ENCODE results near the gene DBP.

Gene DBP

DNA sequence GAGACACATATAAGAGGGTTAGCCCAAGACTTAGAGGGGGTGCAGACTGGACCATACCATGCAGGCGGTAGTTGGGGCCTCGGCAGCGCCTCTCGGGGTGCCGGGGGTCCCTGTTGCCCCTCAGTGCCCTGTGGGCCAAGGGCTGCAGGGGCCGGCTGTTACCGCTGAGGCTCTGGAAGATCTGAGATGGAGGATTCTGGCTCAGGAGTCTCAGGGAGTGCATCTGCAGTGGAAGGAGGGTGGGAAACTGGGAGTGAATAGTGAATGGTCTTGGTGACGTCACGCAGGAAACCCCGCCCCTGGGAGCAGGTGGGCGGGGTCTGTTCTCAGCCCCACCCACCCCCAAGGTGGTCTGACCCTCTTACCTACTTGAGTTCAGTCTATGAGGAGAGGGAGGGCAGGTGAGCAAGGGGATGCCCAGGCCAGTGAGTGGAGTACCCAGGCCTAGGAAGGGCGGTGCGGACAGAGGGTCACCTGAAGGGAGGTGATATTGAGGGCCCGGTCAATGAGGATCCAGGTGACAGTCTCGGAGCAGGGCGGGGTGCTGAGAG, 1.7 kb upstream of the DBP start:
- no peaks in the 10 kb centered on the region for H3K9me2 ChIP-seq (ENCODE audit: low read depth, low read length)
- no peaks in the 10 kb centered on the region for H3K9me3 ChIP-seq (ENCODE audit: low read length)
- no peaks in the 10 kb centered on the region for H3K79me2 ChIP-seq (ENCODE audit: insufficient read depth, low read length)
- peak overlapping the region; percentile 63 for H3K4me3 ChIP-seq (ENCODE audit: low read depth, low read length, poor library complexity, severe bottlenecking)
- H3K27me3 ChIP-seq (ENCODE audit: insufficient read depth, low read length) = no peaks in the 10 kb centered on the region
- H3K36me3 ChIP-seq (ENCODE audit: insufficient read depth, low read length) = no peaks in the 10 kb centered on the region
- peak overlapping the region; percentile 96 for H3K27ac ChIP-seq (ENCODE audit: low read depth, low read length, poor library complexity, severe bottlenecking)
- peak overlapping the region; percentile 73; the same call in 1 of the 2 replicates for H3K9ac ChIP-seq (ENCODE audit: low read length)
- no peak for TF ChIP-seq EZH2 (IDR thresholded peaks at IDR 0.05; ENCODE audit: borderline replicate concordance, low read length)
- TF ChIP-seq, protein P1, sequence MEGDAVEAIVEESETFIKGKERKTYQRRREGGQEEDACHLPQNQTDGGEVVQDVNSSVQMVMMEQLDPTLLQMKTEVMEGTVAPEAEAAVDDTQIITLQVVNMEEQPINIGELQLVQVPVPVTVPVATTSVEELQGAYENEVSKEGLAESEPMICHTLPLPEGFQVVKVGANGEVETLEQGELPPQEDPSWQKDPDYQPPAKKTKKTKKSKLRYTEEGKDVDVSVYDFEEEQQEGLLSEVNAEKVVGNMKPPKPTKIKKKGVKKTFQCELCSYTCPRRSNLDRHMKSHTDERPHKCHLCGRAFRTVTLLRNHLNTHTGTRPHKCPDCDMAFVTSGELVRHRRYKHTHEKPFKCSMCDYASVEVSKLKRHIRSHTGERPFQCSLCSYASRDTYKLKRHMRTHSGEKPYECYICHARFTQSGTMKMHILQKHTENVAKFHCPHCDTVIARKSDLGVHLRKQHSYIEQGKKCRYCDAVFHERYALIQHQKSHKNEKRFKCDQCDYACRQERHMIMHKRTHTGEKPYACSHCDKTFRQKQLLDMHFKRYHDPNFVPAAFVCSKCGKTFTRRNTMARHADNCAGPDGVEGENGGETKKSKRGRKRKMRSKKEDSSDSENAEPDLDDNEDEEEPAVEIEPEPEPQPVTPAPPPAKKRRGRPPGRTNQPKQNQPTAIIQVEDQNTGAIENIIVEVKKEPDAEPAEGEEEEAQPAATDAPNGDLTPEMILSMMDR (IDR thresholded peaks at IDR 0.05; ENCODE audit: low read length) = no peak
- H3K4me2 ChIP-seq (ENCODE audit: low read length) = peak overlapping the region; percentile 80
- no peaks in the 10 kb centered on the region for H4K20me1 ChIP-seq (ENCODE audit: insufficient read depth, low read length)
- 0 out of 2 replicates have a peak, but pooled peaks cover 5% of the 10 kb centered on the region for H3F3A ChIP-seq (ENCODE audit: insufficient read depth, low read length)
- H3K4me1 ChIP-seq (ENCODE audit: insufficient read depth, low read length, severe bottlenecking) = peaks cover 41% of the 10 kb centered on the region
- no peak overlapping the region for H2AFZ ChIP-seq (ENCODE audit: low read length)

DNA sequence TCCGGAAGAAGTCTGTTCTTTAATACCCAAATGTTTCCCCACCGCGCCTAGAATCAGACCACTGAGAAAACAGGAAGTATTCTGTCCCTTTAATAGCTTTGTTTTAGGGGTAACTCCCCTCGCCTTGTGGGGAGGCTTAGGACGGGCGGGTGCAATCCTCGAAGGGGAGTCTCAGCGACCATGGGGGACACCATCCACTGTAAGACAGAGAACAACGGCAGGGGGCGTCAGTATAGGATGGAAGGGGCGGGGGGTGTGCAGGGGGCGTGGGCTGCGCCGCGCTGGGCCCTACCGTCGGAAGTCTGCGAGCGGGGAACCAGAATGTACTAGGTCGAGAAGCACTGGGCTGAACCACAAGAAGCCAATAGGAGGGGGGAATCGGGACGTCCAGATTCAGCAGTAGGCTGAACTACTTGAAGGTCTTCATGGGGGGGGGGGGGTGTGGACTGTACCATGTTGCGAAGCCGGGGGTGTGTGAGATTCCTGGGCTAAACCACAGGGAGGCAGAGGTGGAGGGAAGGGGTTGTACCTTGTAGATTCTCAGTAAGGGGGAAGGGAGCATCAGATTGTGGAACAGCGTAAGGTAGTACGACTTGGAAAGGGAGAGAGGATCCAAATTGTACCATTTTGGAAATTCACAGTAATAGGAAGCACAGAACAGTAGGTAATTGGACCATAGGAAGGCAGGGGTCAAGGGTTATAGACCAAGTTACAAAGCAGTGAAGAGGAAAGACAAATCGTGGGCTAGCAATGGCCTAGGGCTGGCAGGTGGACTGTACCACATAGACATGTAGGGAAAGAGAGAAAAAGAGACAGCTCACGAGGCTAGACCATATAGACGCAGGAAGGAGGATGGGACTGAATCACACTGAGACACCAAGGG, 1.0 kb upstream of the DBP start:
- H4K20me1 ChIP-seq (ENCODE audit: insufficient read depth, low read length) = no peaks in the 10 kb centered on the region
- H3F3A ChIP-seq (ENCODE audit: insufficient read depth, low read length) = 0 out of 2 replicates have a peak, but pooled peaks cover 5% of the 10 kb centered on the region
- TF ChIP-seq EZH2 (IDR thresholded peaks at IDR 0.05; ENCODE audit: borderline replicate concordance, low read length) = no peak
- TF ChIP-seq, protein P1 (IDR thresholded peaks at IDR 0.05; ENCODE audit: low read length) = peak; percentile 34; the same call in 1 of the 2 replicates
- H3K9ac ChIP-seq (ENCODE audit: low read length) = peak overlapping the region; percentile 73
- 0 out of 2 replicates have a peak overlapping the region, but pooled peaks have one; percentile 32 for H2AFZ ChIP-seq (ENCODE audit: low read length)
- peak overlapping the region; percentile 63 for H3K4me3 ChIP-seq (ENCODE audit: low read depth, low read length, poor library complexity, severe bottlenecking)
- no peaks in the 10 kb centered on the region for H3K9me3 ChIP-seq (ENCODE audit: low read length)
- peaks cover 48% of the 10 kb centered on the region for H3K4me1 ChIP-seq (ENCODE audit: insufficient read depth, low read length, severe bottlenecking)
- H3K9me2 ChIP-seq (ENCODE audit: low read depth, low read length) = no peaks in the 10 kb centered on the region
- no peaks in the 10 kb centered on the region for H3K36me3 ChIP-seq (ENCODE audit: insufficient read depth, low read length)
- H3K79me2 ChIP-seq (ENCODE audit: insufficient read depth, low read length) = no peaks in the 10 kb centered on the region
- H3K4me2 ChIP-seq (ENCODE audit: low read length) = peak overlapping the region; percentile 80
- H3K27me3 ChIP-seq (ENCODE audit: insufficient read depth, low read length) = no peaks in the 10 kb centered on the region
- peak overlapping the region; percentile 96 for H3K27ac ChIP-seq (ENCODE audit: low read depth, low read length, poor library complexity, severe bottlenecking)

DNA sequence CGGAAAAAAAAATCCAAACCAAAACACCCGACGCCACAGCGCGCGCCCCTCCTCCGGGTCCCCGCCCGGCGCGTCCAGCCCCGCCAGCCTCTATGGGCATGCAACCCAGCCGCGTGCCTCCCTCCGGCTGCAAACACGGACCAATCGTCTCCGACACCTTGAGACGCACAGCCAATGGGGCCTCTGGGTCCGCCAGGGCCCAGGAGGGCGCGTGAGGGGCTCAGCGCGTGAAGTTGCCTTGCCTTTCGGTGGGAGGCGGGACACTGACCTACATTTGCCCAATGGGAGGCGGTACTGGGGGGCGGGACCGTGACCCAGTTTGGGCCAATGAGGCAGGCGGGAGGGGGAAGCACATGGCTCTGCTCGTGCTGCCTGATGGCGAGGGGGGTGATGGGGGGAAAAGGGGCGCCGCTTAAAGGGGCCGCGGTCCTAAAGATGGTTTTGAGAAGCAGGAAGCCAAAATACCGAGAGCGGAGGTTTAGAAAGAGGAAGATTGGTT, 319 bp upstream of the DBP start:
- H3K4me3 ChIP-seq (ENCODE audit: low read depth, low read length, poor library complexity, severe bottlenecking) = peak overlapping the region; percentile 84
- peak overlapping the region; percentile 93 for H3K4me2 ChIP-seq (ENCODE audit: low read length)
- H3K79me2 ChIP-seq (ENCODE audit: insufficient read depth, low read length) = no peaks in the 10 kb centered on the region
- H4K20me1 ChIP-seq (ENCODE audit: insufficient read depth, low read length) = no peaks in the 10 kb centered on the region
- H3K27me3 ChIP-seq (ENCODE audit: insufficient read depth, low read length) = no peaks in the 10 kb centered on the region
- H3K27ac ChIP-seq (ENCODE audit: low read depth, low read length, poor library complexity, severe bottlenecking) = peak overlapping the region; percentile 96
- H3K9ac ChIP-seq (ENCODE audit: low read length) = peak overlapping the region; percentile 73
- H3K9me3 ChIP-seq (ENCODE audit: low read length) = no peaks in the 10 kb centered on the region
- no peaks in the 10 kb centered on the region for H3K36me3 ChIP-seq (ENCODE audit: insufficient read depth, low read length)
- H3K4me1 ChIP-seq (ENCODE audit: insufficient read depth, low read length, severe bottlenecking) = peaks cover 53% of the 10 kb centered on the region
- no peaks in the 10 kb centered on the region for H3K9me2 ChIP-seq (ENCODE audit: low read depth, low read length)
- H3F3A ChIP-seq (ENCODE audit: insufficient read depth, low read length) = 0 out of 2 replicates have a peak, but pooled peaks cover 5% of the 10 kb centered on the region
- TF ChIP-seq, protein P1 (IDR thresholded peaks at IDR 0.05; ENCODE audit: low read length) = no peak
- TF ChIP-seq EZH2 (IDR thresholded peaks at IDR 0.05; ENCODE audit: borderline replicate concordance, low read length) = no peak
- H2AFZ ChIP-seq (ENCODE audit: low read length) = no peak overlapping the region

All from OCI-LY1 (cell line).